CD4-positive, CD25-positive, alpha-beta regulatory T cell (primary cell): ENCODE data around the gene SNW1. TPM values are rescaled to one million over a fixed set of nuclear protein-coding genes. Genes with fewer than 3 reads are reported as not detected.
"Not testable (repeated sequence)": the region's sequence is repeated elsewhere in the genome, so short reads cannot be mapped to it uniquely, and the experiment has no call there.

Experiments
- ATAC-seq, 2 donors: fragments of 150-1000 bp; cut with Tn5 transposase; one replicate each; pipeline ENCODE4 v1.10.0; 2021; ENCODE audit warnings: low read depth in 2 of 2, moderate number of reproducible peaks in 2 of 2, moderate library complexity in 1 of 2
- DNase-seq, 3 donors: peaks; one replicate each; pipeline versions ENCODE4 v3.0.0 to v3.0.0-alpha.2; 2012 to 2022; ENCODE audit warnings: mixed read lengths in 1 of 3
- H3K27ac ChIP-seq: one replicate; pipeline ENCODE4 v1.7.0; 2013; ENCODE audit warnings: mild to moderate bottlenecking, low read length; ENCODE audit not compliant: insufficient read depth, poor library complexity, severe bottlenecking
- H3K27me3 ChIP-seq: one replicate; pipeline ENCODE4 v1.7.0; 2013; ENCODE audit warnings: low read length; ENCODE audit not compliant: control insufficient read depth, insufficient read depth
- H3K36me3 ChIP-seq: one replicate; pipeline ENCODE4 v1.7.0; 2013; ENCODE audit warnings: mild to moderate bottlenecking, low read length, moderate library complexity; ENCODE audit not compliant: control insufficient read depth, insufficient read depth
- H3K4me1 ChIP-seq: 2 replicates; pipeline ENCODE4 v1.7.0; 2013; ENCODE audit warnings: mild to moderate bottlenecking, low read length; ENCODE audit not compliant: insufficient read depth, control insufficient read depth, poor library complexity, severe bottlenecking
- H3K4me3 ChIP-seq: one replicate; pipeline ENCODE4 v1.7.0; 2013; ENCODE audit warnings: low read depth, mild to moderate bottlenecking, low read length, moderate library complexity
- H3K9me3 ChIP-seq, 2 experiments: 1 replicate in 1 of 2; 2 replicates in 1 of 2; pipeline ENCODE4 v1.7.0; 2013; ENCODE audit warnings: low read length in 2 of 2, mild to moderate bottlenecking in 1 of 2, moderate library complexity in 1 of 2; ENCODE audit not compliant: control insufficient read depth in 2 of 2
- H3K27ac Mint-ChIP-seq, 3 donors: one replicate each; pipeline ENCODE4 v1.8.0; 2020 to 2022; ENCODE audit warnings: mild to moderate bottlenecking in 3 of 3, mixed read lengths in 3 of 3, moderate library complexity in 2 of 3
- H3K27me3 Mint-ChIP-seq: one replicate; pipeline ENCODE4 v1.8.0; 2022; ENCODE audit warnings: mild to moderate bottlenecking, mixed read lengths
- H3K36me3 Mint-ChIP-seq: one replicate; pipeline ENCODE4 v1.8.0; 2020; ENCODE audit warnings: mixed read lengths
- H3K4me1 Mint-ChIP-seq, 4 donors: one replicate each; pipeline ENCODE4 v1.8.0; 2020 to 2022; ENCODE audit warnings: mixed read lengths in 4 of 4, mild to moderate bottlenecking in 1 of 4
- H3K4me3 Mint-ChIP-seq, 4 donors: one replicate each; pipeline ENCODE4 v1.8.0; 2020 to 2022; ENCODE audit warnings: mild to moderate bottlenecking in 4 of 4, mixed read lengths in 4 of 4, moderate library complexity in 3 of 4
- H3K9me3 Mint-ChIP-seq, 7 donors: one replicate each; pipeline ENCODE4 v1.8.0; 2020 to 2022; ENCODE audit warnings: mixed read lengths in 7 of 7, mild to moderate bottlenecking in 3 of 7, moderate library complexity in 2 of 7
- polyA plus RNA-seq, 4 donors: library from polyadenylated mRNA; unstranded; fragments of 300-500 nt; fragmentation: Illumina TruSeq; gene quantifications; one replicate each; pipeline ENCODE4 v1.2.3, GENCODE V29; 2021
- total RNA-seq: library from RNA; stranded (reverse); gene quantifications from one replicate; pipeline ENCODE4 v1.2.3, GENCODE V29; 2022

SNW1 gene
- total and polyA plus RNA-seq, 5 donors from 2014 or later = 77.9 to 102 (median 83.4) TPM

GRCh38 chr14:77799456-77799855 lies 38.5 kb upstream of the SNW1 start:
- H3K36me3 ChIP-seq, DNase-seq, ATAC-seq, H3K27me3 ChIP-seq, H3K27me3 Mint-ChIP-seq, H3K9me3 ChIP-seq, H3K9me3 Mint-ChIP-seq, H3K36me3 Mint-ChIP-seq: not testable (repeated sequence)
- Mint-ChIP-seq H3K4me3 (peak overlapping the region; percentile 82 to 94 (median 86)), H3K27ac (peak overlapping the region; percentile 80 to 87 (median 87)), H3K4me1 (peaks cover 9 to 18% (median 11%) of the 10 kb centered on the region in 4 donors)
- Histone ChIP-seq H3K27ac (peak overlapping the region; percentile 82), H3K4me1 (peaks cover 12% of the 10 kb centered on the region), H3K4me3 (peak overlapping the region; percentile 78)

- Mint-ChIP-seq H3K9me3 (no peaks in the 10 kb centered on the region), H3K4me1 (peaks cover 0 to under 1% (median 0%) of the 10 kb centered on the region in 4 donors), H3K36me3 (no peaks in the 10 kb centered on the region), H3K27ac (peak overlapping the region in 1 of 3 donors; percentile 38), H3K4me3 (peak overlapping the region in 1 of 4 donors; percentile 38), H3K27me3 (peaks cover 16% of the 10 kb centered on the region)
- DNase-seq = no peak
- H3K36me3 ChIP-seq = no peaks in the 10 kb centered on the region
- H3K27me3 ChIP-seq = no peaks in the 10 kb centered on the region
- H3K4me1 ChIP-seq = no peaks in the 10 kb centered on the region
- ATAC-seq = no peak
- H3K9me3 ChIP-seq = no peaks in the 10 kb centered on the region
- no peak overlapping the region for H3K4me3 ChIP-seq
- no peak overlapping the region for H3K27ac ChIP-seq
Observed at GRCh38 chr14:77794357-77794756, 33.4 kb upstream of the SNW1 start.

- ATAC-seq, H3K27me3 ChIP-seq: not testable (repeated sequence)
Observed at GRCh38 chr14:77793255-77793654, 32.3 kb upstream of the SNW1 start.

DNA sequence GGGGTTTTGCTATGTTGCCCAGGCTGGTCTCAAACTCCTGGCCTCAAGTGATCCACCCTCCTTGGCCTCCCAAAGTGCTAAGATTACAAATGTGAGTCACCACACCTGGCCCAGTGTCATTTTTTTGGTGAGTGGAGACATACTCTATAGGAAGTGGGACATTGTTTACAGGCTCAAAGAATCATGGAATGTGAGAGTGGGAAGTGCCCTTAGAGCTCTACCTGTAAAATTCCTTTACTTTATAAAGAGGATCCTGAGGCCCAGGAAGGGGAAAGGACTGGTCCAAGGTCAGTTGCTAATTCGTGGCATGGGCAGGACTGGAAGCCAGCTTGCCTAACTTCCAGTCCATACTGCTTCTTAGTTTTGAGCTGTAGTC lies 30.3 kb upstream of the SNW1 start:
- no peak for DNase-seq
- no peaks in the 10 kb centered on the region for H3K9me3 ChIP-seq
- no peaks in the 10 kb centered on the region for H3K27me3 ChIP-seq
- Mint-ChIP-seq H3K27me3 (peaks cover 23% of the 10 kb centered on the region), H3K9me3 (no peaks in the 10 kb centered on the region), H3K4me3 (no peak overlapping the region), H3K36me3 (no peaks in the 10 kb centered on the region), H3K27ac (no peak overlapping the region), H3K4me1 (no peaks in the 10 kb centered on the region)
- H3K27ac ChIP-seq = no peak overlapping the region
- H3K4me3 ChIP-seq = no peak overlapping the region
- no peaks in the 10 kb centered on the region for H3K4me1 ChIP-seq
- no peaks in the 10 kb centered on the region for H3K36me3 ChIP-seq
- no peak for ATAC-seq

More at GRCh38 chr14:77793255-77793654, 32.3 kb upstream of the SNW1 start:
- H3K4me1 ChIP-seq, H3K36me3 Mint-ChIP-seq, H3K4me3 ChIP-seq, H3K4me3 Mint-ChIP-seq, H3K27ac Mint-ChIP-seq, H3K36me3 ChIP-seq, H3K9me3 ChIP-seq, H3K4me1 Mint-ChIP-seq, H3K27ac ChIP-seq, H3K9me3 Mint-ChIP-seq, DNase-seq: not testable (repeated sequence)
- H3K27me3 Mint-ChIP-seq = peaks cover 20% of the 10 kb centered on the region

- peaks cover 23% of the 10 kb centered on the region for H3K27me3 Mint-ChIP-seq
- no peaks in the 10 kb centered on the region for H3K9me3 Mint-ChIP-seq
- H3K27ac Mint-ChIP-seq = peak overlapping the region in 1 of 3 donors; percentile 66
Observed at GRCh38 chr14:77790566-77791224, 29.7 kb upstream of the SNW1 start.

GRCh38 chr14:77786148-77786547 lies 25.2 kb upstream of the SNW1 start:
- H3K27me3 ChIP-seq = no peaks in the 10 kb centered on the region
- H3K27ac Mint-ChIP-seq = no peak overlapping the region

More at GRCh38 chr14:77790566-77791224, 29.7 kb upstream of the SNW1 start:
- Histone ChIP-seq H3K27ac (no peak overlapping the region), H3K4me3 (no peak overlapping the region), H3K4me1 (no peaks in the 10 kb centered on the region), H3K9me3 (no peaks in the 10 kb centered on the region), H3K27me3 (no peaks in the 10 kb centered on the region), H3K36me3 (no peaks in the 10 kb centered on the region)
- no peak for DNase-seq
- no peaks in the 10 kb centered on the region for H3K36me3 Mint-ChIP-seq
- ATAC-seq = no peak
- H3K4me3 Mint-ChIP-seq = no peak overlapping the region
- H3K4me1 Mint-ChIP-seq = no peaks in the 10 kb centered on the region

DNA sequence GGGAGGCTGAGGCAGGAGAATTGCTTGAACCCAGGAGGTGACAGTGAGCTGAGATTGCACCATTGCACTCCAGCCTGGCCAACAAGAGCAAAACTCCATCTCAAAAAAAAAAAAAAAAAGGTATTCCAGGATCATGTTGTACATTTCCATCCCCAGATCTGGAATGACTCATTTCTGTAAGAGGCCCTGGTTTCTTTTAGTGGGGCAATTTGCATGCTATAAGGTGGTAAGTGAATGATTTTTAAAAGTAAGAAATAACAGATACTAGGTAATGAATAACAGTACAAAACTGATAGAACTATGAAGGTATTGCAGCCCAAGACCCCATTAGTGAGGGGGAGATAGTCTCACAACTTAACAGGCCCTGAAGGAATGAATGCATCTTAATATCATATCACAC lies 21.2 kb upstream of the SNW1 start:
- H3K4me3 ChIP-seq = no peak overlapping the region
- DNase-seq = no peak
- H3K4me1 ChIP-seq = no peaks in the 10 kb centered on the region
- Mint-ChIP-seq H3K9me3 (no peaks in the 10 kb centered on the region), H3K4me1 (no peaks in the 10 kb centered on the region), H3K36me3 (no peaks in the 10 kb centered on the region), H3K27ac (no peak overlapping the region), H3K27me3 (peaks cover 12% of the 10 kb centered on the region), H3K4me3 (no peak overlapping the region)
- peaks cover 2% of the 10 kb centered on the region for H3K27me3 ChIP-seq
- no peaks in the 10 kb centered on the region for H3K36me3 ChIP-seq
- no peak for ATAC-seq
- H3K9me3 ChIP-seq = no peaks in the 10 kb centered on the region
- no peak overlapping the region for H3K27ac ChIP-seq

More at GRCh38 chr14:77786148-77786547, 25.2 kb upstream of the SNW1 start:
- Histone ChIP-seq H3K4me1 (no peaks in the 10 kb centered on the region), H3K9me3 (no peaks in the 10 kb centered on the region), H3K36me3 (no peaks in the 10 kb centered on the region), H3K27ac (no peak overlapping the region), H3K4me3 (no peak overlapping the region)
- no peak overlapping the region for H3K4me3 Mint-ChIP-seq
- no peaks in the 10 kb centered on the region for H3K4me1 Mint-ChIP-seq
- ATAC-seq = no peak
- no peaks in the 10 kb centered on the region for H3K9me3 Mint-ChIP-seq
- H3K27me3 Mint-ChIP-seq = peaks cover 11% of the 10 kb centered on the region
- DNase-seq = no peak
- H3K36me3 Mint-ChIP-seq = no peaks in the 10 kb centered on the region

DNA sequence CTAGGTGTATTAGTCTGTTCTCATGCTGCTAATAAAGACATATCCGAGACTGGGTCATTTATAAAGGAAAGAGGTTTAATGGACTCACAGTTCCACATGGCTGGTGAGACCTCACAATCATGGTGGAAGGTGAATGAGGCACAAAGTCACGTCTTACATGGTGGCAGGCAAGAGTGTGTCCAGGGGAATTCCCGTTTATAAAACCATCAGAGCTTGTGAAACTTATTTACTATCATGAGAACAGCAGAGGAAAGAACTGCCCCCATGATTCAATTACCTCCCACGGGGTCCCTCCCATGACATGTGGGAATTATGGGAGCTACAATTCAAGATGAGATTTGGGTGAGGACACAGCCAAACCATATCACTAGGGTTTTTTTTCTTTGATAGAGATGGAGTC lies 13.0 kb upstream of the SNW1 start:
- peaks cover 40% of the 10 kb centered on the region for H3K27me3 Mint-ChIP-seq
- H3K36me3 ChIP-seq, H3K4me3 ChIP-seq, H3K9me3 Mint-ChIP-seq, H3K9me3 ChIP-seq, DNase-seq, H3K27ac Mint-ChIP-seq, H3K36me3 Mint-ChIP-seq, H3K4me1 Mint-ChIP-seq, H3K27me3 ChIP-seq, H3K27ac ChIP-seq, H3K4me1 ChIP-seq, H3K4me3 Mint-ChIP-seq, ATAC-seq: not testable (repeated sequence)
